ENCODE results near the gene ETNK1.

GRCh38 chr12:22656831-22657230 is 31.9 kb downstream of the ETNK1 start:
- TF ChIP-seq EZH2 (IDR thresholded peaks at IDR 0.05; ENCODE audit: borderline replicate concordance, low read length) (no peak), CTCF (IDR thresholded peaks at IDR 0.05; ENCODE audit: low read length) (no peak)
